Activated CD8-positive, alpha-beta memory T cell treated with anti-CD3 and anti-CD28 coated beads for 36 hours (primary cell): ENCODE measurements around the gene CDH1. TPM values are rescaled to one million over a fixed set of nuclear protein-coding genes. Genes with fewer than 3 reads are reported as not detected.

Source experiments
- CTCF ChIA-PET: fragments of 350-600 bp; sonication (Branson Sonifier 250); formaldehyde crosslinking; loops from one replicate; lab custom pipeline; 2021; ENCODE audit warnings: antibody characterized with exemption; lab: Charles Lee
- POLR2A ChIA-PET: fragments of 350-600 bp; sonication (Branson Sonifier 250); formaldehyde crosslinking; loops from one replicate; lab custom pipeline; 2021; ENCODE audit warnings: antibody characterized with exemption; lab: Charles Lee
- total RNA-seq, 2 experiments: library from RNA; stranded (reverse); gene quantifications; one replicate each; pipeline ENCODE4 v1.2.3, GENCODE V29; 2021

Gene CDH1
- total RNA-seq, result not detected

- POLR2A ChIA-PET, result no interaction called here
- CTCF ChIA-PET, result interaction anchor here (0.6 kb wide), 1 partner anchor 17 kb away, joined by 3 read pairs; no protein-coding TSS in a partner anchor
Observed at GRCh38 chr16:68737046-68737729, at the start of gene CDH1. CDH1 (plus strand) TSS chr16:68737292; CDS start chr16:68737416, 124 bp downstream.

GRCh38 chr16:68689921-68690320 is 47.2 kb upstream of the CDH1 start:
- ChIA-PET POLR2A (no interaction called here), CTCF (no interaction called here)

GRCh38 chr16:68695575-68695974 is 41.5 kb upstream of the CDH1 start:
- CTCF ChIA-PET, result no interaction called here
- POLR2A ChIA-PET, result no interaction called here

GRCh38 chr16:68696514-68696913 is 40.6 kb upstream of the CDH1 start:
- CTCF ChIA-PET, result no interaction called here
- POLR2A ChIA-PET, result no interaction called here

GRCh38 chr16:68698091-68698490 is 39.0 kb upstream of the CDH1 start:
- ChIA-PET CTCF (no interaction called here), POLR2A (no interaction called here)

GRCh38 chr16:68700120-68700519 is 37.0 kb upstream of the CDH1 start:
- POLR2A ChIA-PET, result no interaction called here
- CTCF ChIA-PET, result no interaction called here

GRCh38 chr16:68700831-68701230 is 36.3 kb upstream of the CDH1 start:
- POLR2A ChIA-PET, result interaction anchor here (0.6 kb wide), 1 partner anchor 157 kb away, joined by 6 read pairs; no protein-coding TSS in a partner anchor
- CTCF ChIA-PET, result no interaction called here

GRCh38 chr16:68704232-68704867 is 32.7 kb upstream of the CDH1 start:
- ChIA-PET POLR2A (no interaction called here), CTCF (interaction anchor here (0.7 to 1.1 kb wide), 2 partner anchors 96 to 396 kb away, joined by 3 to 4 read pairs; no protein-coding TSS in a partner anchor)

- ChIA-PET POLR2A (interaction anchor here (0.7 kb wide), 1 partner anchor 137 kb away, joined by 3 read pairs; no protein-coding TSS in a partner anchor), CTCF (interaction anchor here (0.9 to 1.0 kb wide), 2 partner anchors 10 to 93 kb away, joined by 3 to 5 read pairs; no protein-coding TSS in a partner anchor)
Observed at GRCh38 chr16:68707340-68708152, 29.5 kb upstream of the CDH1 start.

GRCh38 chr16:68710211-68710610 is 26.9 kb upstream of the CDH1 start:
- CTCF ChIA-PET, result interaction anchor here (0.6 kb wide), 1 partner anchor 135 kb away, joined by 4 read pairs; no protein-coding TSS in a partner anchor
- POLR2A ChIA-PET, result no interaction called here

GRCh38 chr16:68711421-68712139 is 25.5 kb upstream of the CDH1 start:
- CTCF ChIA-PET, result interaction anchor here (0.7 to 0.9 kb wide), 2 partner anchors 23 to 201 kb away, joined by 3 read pairs; no protein-coding TSS in a partner anchor

GRCh38 chr16:68713361-68713760 is 23.7 kb upstream of the CDH1 start:
- ChIA-PET CTCF (interaction anchor here (0.6 kb wide), 1 partner anchor 411 kb away, joined by 3 read pairs; no protein-coding TSS in a partner anchor), POLR2A (no interaction called here)

More at GRCh38 chr16:68711421-68712139, 25.5 kb upstream of the CDH1 start:
- POLR2A ChIA-PET, result no interaction called here

GRCh38 chr16:68715471-68715870 is 21.6 kb upstream of the CDH1 start:
- ChIA-PET CTCF (no interaction called here), POLR2A (interaction anchor here (0.7 kb wide), 1 partner anchor 74 kb away, joined by 6 read pairs; no protein-coding TSS in a partner anchor)

- CTCF ChIA-PET, result interaction anchor here (0.6 to 0.7 kb wide), 4 partner anchors 122 to 189 kb away, joined by 3 to 4 read pairs (median 3); no protein-coding TSS in a partner anchor
- POLR2A ChIA-PET, result interaction anchor here (0.6 kb wide), 1 partner anchor 36 kb away, joined by 3 read pairs; no protein-coding TSS in a partner anchor
Observed at GRCh38 chr16:68716516-68716915, 20.6 kb upstream of the CDH1 start.

- CTCF ChIA-PET, result interaction anchor here (1.3 kb wide), 1 partner anchor 11 kb away, joined by 3 read pairs; no protein-coding TSS in a partner anchor
- POLR2A ChIA-PET, result no interaction called here
Observed at GRCh38 chr16:68717684-68718083, 19.4 kb upstream of the CDH1 start.

- CTCF ChIA-PET, result no interaction called here
Observed at GRCh38 chr16:68718590-68718989, 18.5 kb upstream of the CDH1 start.

GRCh38 chr16:68719993-68720489 is 17.1 kb upstream of the CDH1 start:
- ChIA-PET CTCF (no interaction called here), POLR2A (no interaction called here)

More at GRCh38 chr16:68718590-68718989, 18.5 kb upstream of the CDH1 start:
- POLR2A ChIA-PET, result no interaction called here
